Superior temporal gyrus (tissue), 1 donor: ENCODE measurements around the gene SUGCT.

Experiments used
- DNase-seq: peaks from one replicate; pipeline ENCODE4 v3.0.0-alpha.2; 2016; ENCODE audit errors: extremely low spot score

The SUGCT gene

GRCh38 chr7:40470091-40470592 is 335.3 kb downstream of the SUGCT start:
- DNase-seq: no peak

GRCh38 chr7:40470817-40471216 is 336.0 kb downstream of the SUGCT start:
- DNase-seq: no peak

- no peak for DNase-seq
Observed at GRCh38 chr7:40471891-40472290, 337.1 kb downstream of the SUGCT start.

GRCh38 chr7:40474790-40475680 is 340.2 kb downstream of the SUGCT start:
- no peak for DNase-seq

- DNase-seq: no peak
Observed at GRCh38 chr7:40475681-40475982, 340.8 kb downstream of the SUGCT start.

- DNase-seq: no peak
Observed at GRCh38 chr7:40477094-40477493, 342.3 kb downstream of the SUGCT start.

- no peak for DNase-seq
Observed at GRCh38 chr7:40482845-40483244, 348.0 kb downstream of the SUGCT start.

- DNase-seq: no peak
Observed at GRCh38 chr7:40483630-40484029, 348.8 kb downstream of the SUGCT start.

GRCh38 chr7:40489844-40490602 is 355.2 kb downstream of the SUGCT start:
- DNase-seq: no peak

GRCh38 chr7:40490603-40490924 is 355.8 kb downstream of the SUGCT start:
- DNase-seq: no peak

- no peak for DNase-seq
Observed at GRCh38 chr7:40492946-40493345, 358.1 kb downstream of the SUGCT start.

GRCh38 chr7:40493609-40494051 is 358.8 kb downstream of the SUGCT start:
- no peak for DNase-seq

- DNase-seq: no peak
Observed at GRCh38 chr7:40498924-40499510, 364.2 kb downstream of the SUGCT start.

- DNase-seq: no peak
Observed at GRCh38 chr7:40499718-40500117, 364.9 kb downstream of the SUGCT start.

- DNase-seq: no peak
Observed at GRCh38 chr7:40500219-40500618, 365.4 kb downstream of the SUGCT start.

- DNase-seq: no peak
Observed at GRCh38 chr7:40502359-40502758, 367.6 kb downstream of the SUGCT start.

- no peak for DNase-seq
Observed at GRCh38 chr7:40506158-40506557, 371.4 kb downstream of the SUGCT start.

GRCh38 chr7:40507166-40507565 is 372.4 kb downstream of the SUGCT start:
- DNase-seq: no peak

GRCh38 chr7:40509287-40509996 is 374.6 kb downstream of the SUGCT start:
- DNase-seq: no peak

- no peak for DNase-seq
Observed at GRCh38 chr7:40516376-40516775, 381.6 kb downstream of the SUGCT start.

GRCh38 chr7:40519009-40519408 is 384.2 kb downstream of the SUGCT start:
- DNase-seq: no peak
